Germinal center (tissue), 1 donor: Measurements from ENCODE around the gene SUSD1.
A peak's percentile ranks its signal among the peaks of the same experiment; 100 is the strongest.

Source experiments
- DNase-seq: peaks from one replicate; pipeline ENCODE4 v3.0.0; 2012; ENCODE audit warnings: mixed read lengths, low spot score

The SUSD1 gene

DNA sequence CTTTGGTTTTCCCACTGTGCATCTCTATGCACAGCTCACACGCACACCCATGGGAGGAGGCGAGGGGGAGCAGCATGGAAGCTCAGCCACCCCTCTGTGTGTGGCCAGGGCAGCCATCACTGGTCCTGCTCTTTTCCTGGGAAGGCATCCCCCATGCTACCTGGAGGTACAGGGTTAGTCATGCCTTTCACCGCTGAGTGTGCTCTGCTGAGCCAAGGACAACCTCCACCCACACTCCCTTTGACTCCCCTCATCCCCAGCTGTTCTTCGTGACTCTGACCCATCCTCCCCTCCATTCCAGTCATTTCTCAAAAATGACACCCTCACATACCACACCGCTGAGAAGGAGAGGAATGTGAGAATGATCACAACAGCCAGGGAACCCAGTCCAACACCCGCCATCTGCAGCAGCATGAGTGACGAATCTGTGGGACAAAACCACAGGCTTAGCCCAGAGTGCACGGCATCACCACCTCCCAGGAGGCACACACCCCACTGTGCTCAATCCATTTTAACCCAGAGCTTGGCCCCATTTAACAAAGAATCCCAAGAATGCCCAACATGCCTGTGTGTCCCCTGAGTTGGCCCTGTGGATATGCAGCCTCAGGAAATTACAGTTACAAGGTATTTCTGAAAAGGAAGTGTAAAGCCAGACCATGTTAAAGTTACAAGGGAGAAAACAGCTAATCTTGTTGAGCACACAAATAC lies 133.4 kb downstream of the SUSD1 start:
- DNase-seq: no peak

DNA sequence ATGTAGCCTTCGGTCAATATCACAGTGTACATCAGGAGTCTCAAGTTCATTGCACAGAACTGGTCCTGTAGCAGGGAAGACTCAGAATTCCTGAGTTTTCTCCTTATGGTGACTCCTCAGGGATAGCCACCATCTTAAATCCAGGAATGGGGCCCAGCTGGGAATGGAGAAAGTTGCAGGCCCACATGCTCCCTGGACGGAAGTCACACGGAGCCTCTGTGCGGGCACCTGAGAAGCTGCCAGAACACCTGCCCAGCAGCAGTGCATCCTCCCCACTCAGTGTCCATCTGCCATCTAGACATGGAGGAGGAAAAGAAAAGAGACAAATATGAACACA lies 133.9 kb downstream of the SUSD1 start:
- DNase-seq: no peak

DNA sequence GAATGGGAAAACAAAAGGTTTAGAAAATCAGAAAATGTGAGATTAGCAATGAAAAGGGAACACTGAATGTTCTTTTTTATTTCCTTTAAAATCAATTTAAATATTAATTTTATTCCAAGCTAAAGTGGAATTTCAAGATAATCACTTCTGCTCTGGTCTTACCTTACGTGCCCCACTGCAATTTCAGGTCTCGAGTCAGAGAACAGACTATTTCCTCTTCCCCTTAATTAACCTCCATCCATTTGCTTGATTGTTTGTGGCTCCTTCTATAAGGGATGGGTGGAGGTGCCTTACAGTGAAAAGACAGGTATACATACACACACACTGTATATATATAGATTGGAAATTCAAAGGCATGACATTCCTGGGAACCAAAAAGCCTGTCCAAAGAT lies 137.1 kb downstream of the SUSD1 start:
- DNase-seq: no peak

DNA sequence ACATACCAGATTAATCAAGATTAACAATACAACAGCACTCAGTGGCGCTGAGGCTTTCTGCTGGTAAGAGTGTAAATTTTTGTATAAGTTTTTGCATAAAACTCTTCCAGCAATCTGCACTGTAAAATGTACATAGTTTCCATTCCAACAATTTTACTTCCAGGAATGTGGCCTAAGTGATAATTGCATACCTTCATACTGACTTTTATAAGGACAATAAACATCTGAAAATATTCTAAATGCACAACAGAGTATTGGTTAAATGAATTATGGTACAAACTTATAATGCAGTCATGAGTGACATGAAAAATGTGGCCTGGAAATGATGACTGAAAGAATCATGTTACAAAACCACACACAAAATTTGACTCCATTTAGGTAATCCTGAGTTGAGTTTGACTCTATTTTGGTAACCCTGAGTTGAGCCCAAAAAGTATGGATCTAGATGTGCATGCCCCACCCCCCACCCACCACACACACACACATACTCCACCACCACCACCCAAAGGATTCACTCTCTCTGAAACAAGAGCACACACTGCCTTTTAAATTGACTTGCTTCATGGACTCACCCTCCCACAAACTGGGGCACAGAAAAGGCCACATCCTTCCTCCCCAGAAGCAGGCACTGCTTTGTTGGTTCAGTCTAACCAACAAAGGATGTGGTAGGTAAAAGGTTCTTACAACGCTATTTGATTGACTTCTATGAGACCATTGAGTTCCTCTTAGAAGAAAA lies 137.6 kb downstream of the SUSD1 start:
- DNase-seq: peak; percentile 55

DNA sequence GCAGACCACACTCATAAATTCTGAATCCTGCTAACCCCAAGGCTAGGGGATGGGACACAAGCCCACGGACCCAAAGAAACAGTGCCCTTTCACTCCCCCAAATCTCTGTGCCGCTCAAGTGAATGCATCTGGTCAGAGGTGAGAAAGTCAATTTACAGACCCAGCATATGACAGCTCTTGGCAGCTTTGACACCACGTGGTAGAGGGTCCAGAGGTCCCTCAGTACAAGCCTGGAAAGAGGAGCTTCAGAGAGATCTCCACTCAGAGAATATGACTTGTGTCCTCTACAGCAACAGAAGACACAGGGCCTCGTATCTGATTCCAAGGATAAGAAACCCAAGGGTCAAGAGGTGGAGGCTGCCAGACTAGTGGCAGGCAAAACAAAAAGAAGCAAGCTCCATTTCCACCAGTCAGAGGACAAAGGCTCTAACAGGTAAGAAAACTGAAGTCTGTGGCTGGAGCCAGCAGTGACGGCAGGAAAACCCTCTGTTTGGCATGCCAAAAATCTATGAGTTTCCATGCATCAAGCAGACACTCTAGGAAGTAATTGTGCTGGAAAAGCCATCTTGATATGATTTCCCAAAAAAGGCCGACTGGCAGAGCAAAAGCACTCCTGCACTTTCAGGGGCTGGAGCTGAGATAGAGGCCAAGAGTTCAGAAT lies 139.8 kb downstream of the SUSD1 start:
- no peak for DNase-seq

DNA sequence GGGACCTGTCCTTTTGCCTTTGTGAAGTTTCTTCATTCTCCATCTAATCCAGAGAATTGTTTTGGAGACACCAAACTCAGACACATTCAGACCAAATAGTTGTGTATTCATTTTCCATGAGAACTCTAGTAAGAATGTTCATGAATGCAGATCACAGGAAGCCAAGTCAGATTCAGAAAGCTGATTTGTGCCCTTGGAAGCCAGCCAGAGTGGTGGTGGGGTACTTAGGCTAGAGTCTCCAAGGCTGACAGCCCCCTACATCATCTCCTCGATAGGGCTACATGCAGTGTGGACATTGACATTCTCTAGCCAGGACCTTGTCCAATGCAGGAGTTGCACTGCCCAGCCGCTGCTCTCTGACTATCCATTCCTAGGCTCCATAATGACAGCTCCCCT lies 140.9 kb downstream of the SUSD1 start:
- no peak for DNase-seq

DNA sequence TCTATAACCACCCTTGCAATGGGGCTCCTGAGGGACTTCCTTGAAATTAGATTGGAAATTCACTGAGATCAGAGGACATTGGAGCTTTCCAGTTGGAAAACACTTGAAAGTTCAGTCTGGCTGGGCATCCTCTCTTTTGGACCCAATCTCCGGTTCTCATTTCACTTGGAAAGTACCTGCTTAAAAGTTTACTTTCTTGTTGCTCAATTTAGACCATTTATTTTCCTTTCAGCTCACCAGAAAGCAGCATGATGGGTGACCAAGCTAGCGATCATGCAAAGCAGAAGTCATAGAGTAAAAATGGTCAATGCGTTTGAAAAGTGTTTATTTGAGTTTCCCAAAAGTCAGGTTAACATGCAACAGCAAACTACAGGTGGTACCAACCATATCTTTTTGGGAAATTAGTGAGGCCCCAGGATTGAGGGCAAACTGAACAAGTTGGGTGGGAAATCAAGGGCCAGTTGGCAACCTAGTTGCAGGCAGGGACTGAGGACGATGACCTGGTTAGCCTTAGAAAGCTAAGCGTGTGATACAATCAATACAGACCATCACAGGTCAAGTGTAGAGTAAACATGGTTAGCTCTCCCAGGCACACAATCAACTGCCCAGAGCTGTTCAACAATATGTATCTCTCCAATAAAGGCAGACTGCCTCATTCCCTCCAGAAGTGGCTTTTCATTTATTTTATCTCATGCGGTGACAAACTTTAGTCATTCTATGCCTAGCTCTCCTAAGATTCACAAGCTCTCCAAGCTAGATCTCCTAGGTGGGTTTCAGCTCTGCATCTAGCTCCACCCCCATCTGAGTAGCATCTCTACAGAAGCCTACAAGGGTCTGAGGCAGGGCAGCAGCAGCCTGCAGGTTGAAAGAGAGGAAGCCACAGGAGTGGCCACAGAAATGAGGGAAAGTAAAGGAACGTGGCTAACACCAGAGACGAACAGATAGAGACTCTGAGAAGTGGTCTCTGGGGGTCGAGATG lies 141.6 kb downstream of the SUSD1 start:
- no peak for DNase-seq

DNA sequence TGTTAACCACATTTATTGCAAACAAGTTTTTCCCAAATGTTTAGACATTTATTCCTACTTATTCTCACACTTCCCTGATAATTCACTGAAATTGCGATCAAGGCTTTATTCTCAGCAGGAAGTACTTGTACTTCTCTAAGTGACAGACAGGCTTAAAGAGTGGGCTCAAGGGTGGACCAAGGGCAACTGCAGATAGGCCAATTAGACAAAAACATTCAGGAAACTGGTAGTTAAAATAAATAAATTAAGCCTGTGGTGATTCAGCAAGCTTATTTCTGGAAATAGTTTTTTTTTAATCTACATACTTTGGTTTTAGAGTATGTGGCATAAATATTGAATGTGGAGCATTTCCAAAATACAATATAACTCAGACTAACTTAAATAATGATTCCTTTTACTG lies 142.4 kb downstream of the SUSD1 start:
- DNase-seq: no peak

DNA sequence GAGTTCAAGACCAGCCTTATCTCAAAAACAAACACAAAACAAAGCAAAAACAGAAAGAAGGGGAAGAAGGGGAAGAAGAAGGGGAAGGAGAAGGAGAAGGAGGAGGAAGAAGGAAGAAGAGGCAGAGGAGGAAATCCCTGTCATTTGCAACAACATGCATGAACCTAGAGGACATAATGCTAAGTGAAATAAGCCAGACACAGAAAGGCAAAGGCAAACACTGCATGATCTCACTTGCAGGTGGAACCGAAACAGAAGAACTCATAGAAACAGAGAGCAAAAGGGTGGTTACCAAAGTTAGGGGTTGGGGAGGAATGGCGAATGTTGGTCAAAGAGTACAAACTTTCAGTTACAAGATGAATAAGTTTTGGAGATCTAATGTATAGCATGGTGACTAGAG lies 143.1 kb downstream of the SUSD1 start:
- DNase-seq: no peak

DNA sequence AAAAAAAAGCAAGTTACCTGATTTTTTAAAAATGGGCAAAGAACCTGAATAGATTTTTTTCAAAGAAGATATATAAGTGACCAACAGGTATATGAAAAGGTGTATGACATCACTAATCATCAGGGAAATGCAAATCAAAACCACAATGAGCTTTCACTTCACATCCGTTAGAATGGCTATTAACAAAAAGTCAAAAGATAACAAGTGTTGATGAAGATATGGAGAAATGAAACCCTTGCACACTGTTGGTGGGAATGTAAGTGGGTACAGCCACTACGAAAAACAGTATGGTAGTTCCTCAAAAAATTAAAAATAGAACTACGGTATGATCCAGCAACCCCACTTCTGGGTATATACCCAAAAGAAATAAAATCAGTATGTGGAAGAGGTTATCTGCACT lies 143.7 kb downstream of the SUSD1 start:
- no peak for DNase-seq

DNA sequence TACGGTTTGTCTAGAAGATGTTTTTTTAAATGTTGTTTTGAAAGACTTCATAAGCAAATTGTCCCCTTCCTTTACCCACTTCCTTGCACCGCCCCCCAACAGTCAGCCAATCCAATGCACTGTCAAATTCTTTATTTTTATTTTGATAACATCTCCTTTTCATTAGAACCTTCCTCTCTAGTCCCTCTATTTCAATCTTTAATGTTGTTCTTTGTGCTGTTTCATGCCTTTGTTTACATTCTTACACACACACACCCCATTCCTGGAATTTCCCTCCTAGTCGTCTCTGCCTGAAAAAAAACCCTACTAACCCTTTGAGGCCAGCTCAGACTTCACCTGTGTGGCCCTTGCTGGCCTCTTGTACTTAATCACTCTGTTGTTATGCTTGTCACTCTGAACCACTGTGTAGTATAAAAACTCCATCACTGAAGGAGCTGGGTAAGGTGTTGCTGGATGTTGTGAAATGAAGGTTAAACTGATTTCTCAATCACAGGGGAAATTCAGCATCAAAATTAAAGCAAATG lies 145.1 kb downstream of the SUSD1 start:
- peak; percentile 68 for DNase-seq

DNA sequence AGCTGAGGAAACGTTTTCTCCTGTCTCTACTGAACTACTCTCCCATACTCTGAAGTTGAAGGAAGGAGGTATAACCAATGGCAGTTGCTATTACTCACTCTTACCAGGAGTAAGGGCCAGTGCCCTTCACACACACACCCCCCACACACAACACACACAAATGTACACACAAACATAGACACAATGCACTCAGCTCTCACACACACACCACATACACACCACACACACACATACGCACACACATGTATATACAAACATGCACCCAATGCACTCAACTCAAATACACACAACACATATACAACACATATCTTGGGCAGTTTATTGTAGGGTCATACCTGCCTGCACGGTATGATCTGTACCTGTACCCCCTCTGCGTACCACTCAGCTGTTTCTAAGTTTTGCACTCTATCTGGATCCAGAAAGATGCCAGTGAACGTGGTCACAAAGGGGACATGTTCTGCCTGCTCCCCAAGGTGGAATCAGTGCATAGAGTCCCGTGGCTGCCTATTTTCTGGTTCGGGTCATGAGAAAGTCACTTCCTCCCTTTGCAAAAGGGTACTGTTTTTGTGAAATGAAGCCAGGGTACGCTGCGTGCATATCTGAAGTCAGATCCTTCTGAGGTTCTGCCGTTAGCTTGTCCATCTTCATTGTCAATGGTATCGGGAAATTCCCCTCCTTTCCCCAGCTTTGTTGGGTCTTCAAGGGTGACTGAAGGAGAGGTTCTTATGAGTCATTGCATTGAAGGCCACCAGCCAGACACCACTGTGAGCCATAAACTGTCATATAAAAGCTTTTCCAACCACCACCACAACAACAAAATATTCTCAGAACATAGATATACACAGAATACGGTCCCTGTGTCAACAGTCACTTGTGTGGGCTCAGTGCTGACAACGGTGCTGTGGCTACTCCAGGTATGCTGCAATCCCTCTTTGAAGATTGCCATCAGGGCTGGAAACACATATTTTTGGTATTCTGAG lies 146.6 kb downstream of the SUSD1 start:
- DNase-seq: peak; percentile 15

DNA sequence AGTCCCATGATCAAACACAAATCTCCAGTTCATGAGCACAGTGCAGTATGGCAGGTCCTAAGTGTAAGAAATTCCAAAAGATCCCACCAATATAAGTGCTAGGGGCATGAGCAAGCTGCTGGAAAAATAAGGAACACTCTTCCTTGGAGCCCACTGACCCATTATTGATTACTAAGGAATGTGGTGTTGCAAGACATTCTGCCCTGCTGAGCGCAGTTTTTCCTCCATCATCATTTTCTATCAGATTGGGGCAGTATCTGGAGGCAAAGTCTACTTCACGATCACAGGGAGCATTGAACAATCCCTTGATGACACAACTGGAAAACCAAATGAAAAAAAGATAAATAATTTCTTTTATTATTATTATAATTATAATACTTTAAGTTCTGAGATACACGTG lies 149.2 kb downstream of the SUSD1 start:
- no peak for DNase-seq

DNA sequence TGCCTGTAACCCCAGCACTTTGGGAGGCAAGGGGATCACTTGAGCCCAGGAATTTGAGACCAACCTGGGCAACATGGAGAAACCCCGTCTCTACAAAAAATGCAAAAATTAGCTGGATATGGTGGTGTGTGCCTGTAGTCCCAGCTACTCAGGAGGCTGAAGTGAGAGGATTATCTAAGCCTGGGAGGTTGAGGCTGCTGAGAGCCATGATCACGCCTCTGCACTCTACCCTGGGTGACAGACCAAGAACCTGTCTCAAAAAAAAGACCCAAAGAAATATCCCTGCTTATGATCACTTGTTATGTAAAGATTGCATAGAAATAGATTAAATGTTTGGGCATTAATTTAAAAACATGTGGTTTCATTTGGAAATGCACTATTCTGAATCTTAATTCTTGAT lies 153.4 kb downstream of the SUSD1 start:
- DNase-seq: no peak

DNA sequence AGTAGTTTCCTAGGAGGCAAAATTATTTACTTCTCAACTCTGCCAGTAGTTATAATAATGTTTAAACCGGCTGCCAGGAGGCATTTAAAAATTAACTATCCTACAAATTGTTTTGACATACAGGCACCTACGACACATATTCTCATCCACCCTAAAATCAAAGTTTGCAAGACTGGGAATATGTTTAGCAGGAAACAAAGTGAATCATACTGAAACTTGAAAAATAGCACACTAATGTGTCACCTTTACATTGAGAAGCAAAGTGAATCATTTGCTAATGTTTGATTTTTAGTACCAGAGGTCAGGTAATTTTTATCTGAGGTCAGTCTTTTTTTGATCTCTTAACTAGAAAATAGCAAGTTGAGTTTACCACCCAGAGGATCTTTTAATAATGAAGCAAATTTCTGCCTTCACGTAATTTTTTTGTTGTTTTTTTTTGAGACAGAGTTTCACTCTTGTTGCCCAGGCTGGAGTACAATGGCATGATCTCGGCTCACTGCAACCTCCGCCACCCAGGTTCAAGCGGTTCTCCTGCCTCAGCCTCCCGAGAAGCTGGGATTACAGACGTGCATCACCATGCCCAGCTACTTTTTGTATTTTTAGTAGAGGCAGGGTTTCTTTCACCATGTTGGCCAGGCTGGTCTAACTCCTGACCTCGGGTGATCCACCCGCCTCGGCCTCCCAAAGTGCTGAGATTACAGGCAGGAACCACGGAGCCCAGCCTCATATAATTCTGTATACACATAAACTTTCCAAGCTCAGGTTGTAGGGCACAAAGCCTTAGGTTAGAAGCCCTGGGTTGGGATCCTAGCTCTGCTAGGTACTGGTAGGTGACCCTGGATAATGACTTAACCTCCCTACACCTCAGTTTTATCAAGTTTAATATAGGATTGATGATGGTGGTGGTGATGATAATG lies 154.2 kb downstream of the SUSD1 start:
- DNase-seq: no peak

DNA sequence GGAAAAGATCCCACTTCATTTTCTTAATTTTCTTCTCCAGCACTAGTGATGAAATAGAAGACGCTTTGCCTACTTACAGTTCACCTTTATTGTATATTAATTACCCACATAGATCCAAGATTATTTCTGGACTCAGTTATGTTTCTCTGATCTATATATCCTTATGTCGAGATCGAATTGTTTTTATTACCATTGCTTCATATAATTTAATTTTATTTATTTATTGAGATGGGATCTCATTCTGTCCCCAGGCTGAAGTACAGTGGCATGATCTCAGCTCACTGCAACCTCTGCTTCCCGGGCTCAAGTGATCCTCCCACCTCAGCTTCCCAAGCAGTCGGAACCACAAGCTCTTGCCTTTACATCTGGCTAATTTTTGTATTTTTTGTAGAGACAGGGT lies 157.2 kb downstream of the SUSD1 start:
- DNase-seq: no peak

DNA sequence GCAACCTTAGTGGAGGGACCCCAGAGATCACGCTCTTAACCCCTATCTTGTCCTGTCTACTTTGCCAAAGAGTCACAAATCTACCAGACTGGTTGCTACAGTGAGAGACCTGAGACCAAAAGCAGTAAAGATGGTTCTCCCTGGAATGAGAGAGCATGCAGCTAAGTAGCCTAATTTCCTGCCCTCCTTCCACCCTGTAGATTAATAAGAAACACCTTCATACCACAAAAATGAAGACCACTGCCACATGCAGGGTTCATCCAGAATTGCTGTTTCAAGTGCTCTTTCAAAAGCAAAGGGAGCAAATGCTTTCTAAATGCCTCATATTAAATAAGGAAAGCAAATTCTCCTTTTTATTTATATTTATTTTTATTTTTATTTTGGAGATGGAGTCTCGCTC lies 159.4 kb downstream of the SUSD1 start:
- no peak for DNase-seq

DNA sequence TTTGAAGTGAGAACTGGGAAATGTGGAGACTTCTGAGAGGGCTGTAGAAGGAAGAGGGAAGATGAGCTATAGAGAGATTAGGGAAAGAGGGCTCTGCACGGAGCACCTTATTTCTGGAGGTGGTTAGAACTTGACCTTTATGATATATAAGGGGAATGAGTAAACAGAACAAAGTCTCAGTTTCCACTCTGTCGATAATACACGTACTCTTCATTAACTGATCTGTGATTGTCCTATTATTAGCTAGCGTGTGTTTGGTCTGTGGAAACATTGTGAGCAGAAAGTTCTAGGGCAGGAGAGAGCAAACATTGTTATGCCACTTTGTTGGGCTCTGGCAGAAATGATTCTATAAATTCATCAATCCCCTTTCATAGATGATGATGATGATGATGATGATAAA lies 159.9 kb downstream of the SUSD1 start:
- DNase-seq: no peak

DNA sequence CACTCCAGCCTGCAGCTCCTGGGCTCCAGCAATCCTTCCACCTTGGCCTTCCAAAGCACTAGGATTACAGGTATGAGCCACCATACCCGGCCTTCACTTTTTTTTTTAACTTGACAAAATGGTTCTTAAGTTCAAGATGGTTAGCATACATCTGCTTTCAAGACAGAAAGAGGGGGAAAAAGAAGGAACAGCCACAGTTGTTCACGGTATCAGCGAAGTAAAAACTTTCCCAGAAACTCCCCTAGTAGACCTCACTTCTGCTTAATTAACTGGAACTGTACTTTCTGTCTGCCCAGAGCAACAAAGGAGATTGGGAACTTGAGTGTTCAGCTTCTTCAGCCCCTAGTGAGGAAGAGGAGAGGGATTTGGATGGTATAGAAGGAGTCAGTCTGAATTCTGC lies 161.8 kb downstream of the SUSD1 start:
- DNase-seq: no peak
